ENCODE data around the gene ABCF1. TPM values are rescaled to one million over a fixed set of nuclear protein-coding genes. Genes with fewer than 3 reads are reported as not detected.
A peak's percentile ranks its signal among the peaks of the same experiment; 100 is the strongest.

The ABCF1 gene
- total RNA-seq, 1 donor from 2014 or later = 21.9 TPM

- Histone ChIP-seq H3K9ac (ENCODE audit: low read depth in 1 of 3, low read length in 3 of 3) (no peak overlapping the region), H3K36me3 (ENCODE audit: control insufficient read depth in 3 of 3, insufficient read depth in 3 of 3, low read length in 3 of 3) (peaks cover 34 to 44% (median 43%) of the 10 kb centered on the region in 3 donors), H3K27ac (ENCODE audit: low read depth, low read length) (no peak overlapping the region), H3K4me3 (ENCODE audit: low read length in 3 of 3) (no peak overlapping the region), H3K4me1 (ENCODE audit: control insufficient read depth in 3 of 3, insufficient read depth in 3 of 3, low read length in 3 of 3) (no peaks in the 10 kb centered on the region), H3K27me3 (ENCODE audit: control insufficient read depth in 3 of 3, insufficient read depth in 3 of 3, low read length in 3 of 3) (no peaks in the 10 kb centered on the region), H3K9me3 (ENCODE audit: control insufficient read depth in 3 of 3, low read length in 3 of 3) (no peaks in the 10 kb centered on the region)
Observed at GRCh38 chr6:30598912-30599624, 27.8 kb downstream of the ABCF1 start.

- Histone ChIP-seq H3K9ac (ENCODE audit: low read depth in 1 of 3, low read length in 3 of 3) (no peak overlapping the region), H3K9me3 (ENCODE audit: control insufficient read depth in 3 of 3, low read length in 3 of 3) (no peaks in the 10 kb centered on the region), H3K4me3 (ENCODE audit: low read length in 3 of 3) (no peak overlapping the region), H3K27me3 (ENCODE audit: control insufficient read depth in 3 of 3, insufficient read depth in 3 of 3, low read length in 3 of 3) (no peaks in the 10 kb centered on the region), H3K36me3 (ENCODE audit: control insufficient read depth in 3 of 3, insufficient read depth in 3 of 3, low read length in 3 of 3) (peaks cover 41 to 44% (median 43%) of the 10 kb centered on the region in 3 donors), H3K4me1 (ENCODE audit: control insufficient read depth in 3 of 3, insufficient read depth in 3 of 3, low read length in 3 of 3) (no peaks in the 10 kb centered on the region), H3K27ac (ENCODE audit: low read depth, low read length) (no peak overlapping the region)
Observed at GRCh38 chr6:30599625-30600324, 28.5 kb downstream of the ABCF1 start.

DNA sequence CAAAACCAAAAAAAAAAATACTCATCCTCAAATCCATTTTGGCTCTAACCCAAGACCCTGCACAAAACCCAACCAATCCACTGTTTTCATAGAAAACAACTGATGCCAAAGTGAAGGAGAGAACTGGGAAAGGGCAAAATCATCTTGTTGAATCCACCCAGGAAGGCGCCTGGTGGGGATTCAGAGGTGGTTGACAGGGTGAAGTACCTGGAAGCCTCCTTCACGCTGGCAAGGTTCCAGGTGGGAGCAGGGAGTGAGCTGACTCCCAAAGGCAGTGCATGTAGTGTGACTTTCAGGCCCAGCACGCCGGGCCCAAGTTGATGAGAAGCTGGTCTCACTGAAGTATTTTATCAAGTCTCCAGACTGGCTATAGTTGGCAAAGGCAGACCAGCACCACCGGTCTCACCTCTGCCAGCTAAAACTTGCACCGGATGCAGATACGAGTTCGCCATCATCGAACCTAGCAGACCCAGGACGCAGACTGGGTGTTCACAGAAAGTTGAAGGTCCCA is 29.3 kb downstream of the ABCF1 start:
- Histone ChIP-seq H3K9me3 (ENCODE audit: control insufficient read depth in 3 of 3, low read length in 3 of 3) (no peaks in the 10 kb centered on the region), H3K4me1 (ENCODE audit: control insufficient read depth in 3 of 3, insufficient read depth in 3 of 3, low read length in 3 of 3) (no peaks in the 10 kb centered on the region), H3K9ac (ENCODE audit: low read depth in 1 of 3, low read length in 3 of 3) (no peak overlapping the region), H3K27ac (ENCODE audit: low read depth, low read length) (no peak overlapping the region), H3K27me3 (ENCODE audit: control insufficient read depth in 3 of 3, insufficient read depth in 3 of 3, low read length in 3 of 3) (no peaks in the 10 kb centered on the region), H3K4me3 (ENCODE audit: low read length in 3 of 3) (no peak overlapping the region), H3K36me3 (ENCODE audit: control insufficient read depth in 3 of 3, insufficient read depth in 3 of 3, low read length in 3 of 3) (peaks cover 48 to 50% (median 49%) of the 10 kb centered on the region in 3 donors)

DNA sequence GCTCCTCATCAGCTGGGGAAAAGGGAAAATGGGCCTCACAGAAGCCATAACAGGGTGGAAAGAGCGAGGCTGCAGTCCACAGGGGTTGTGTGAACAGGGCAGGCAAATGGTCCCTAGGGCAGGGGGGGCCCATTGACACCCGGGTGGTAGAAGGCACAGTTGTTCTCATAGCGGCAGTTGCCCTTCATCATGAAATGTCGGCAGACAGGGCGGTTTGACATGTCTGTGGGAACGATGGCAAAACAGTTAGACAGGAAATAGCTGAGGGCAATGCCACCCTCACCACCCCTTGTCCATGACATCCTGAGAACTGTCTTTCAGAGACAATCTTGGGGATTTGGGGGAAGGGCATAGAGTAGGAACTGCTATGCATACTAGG is 30.2 kb downstream of the ABCF1 start:
- H3K36me3 ChIP-seq (ENCODE audit: control insufficient read depth in 3 of 3, insufficient read depth in 3 of 3, low read length in 3 of 3) = peaks cover 55 to 58% (median 57%) of the 10 kb centered on the region in 3 donors

GRCh38 chr6:30601815-30602641 is 30.8 kb downstream of the ABCF1 start:
- H3K9me3 ChIP-seq (ENCODE audit: control insufficient read depth in 3 of 3, low read length in 3 of 3) = no peaks in the 10 kb centered on the region
- H3K36me3 ChIP-seq (ENCODE audit: control insufficient read depth in 3 of 3, insufficient read depth in 3 of 3, low read length in 3 of 3) = peaks cover 61 to 64% (median 63%) of the 10 kb centered on the region in 3 donors
- H3K4me1 ChIP-seq (ENCODE audit: control insufficient read depth in 3 of 3, insufficient read depth in 3 of 3, low read length in 3 of 3) = no peaks in the 10 kb centered on the region

More for the DNA sequence above, 30.2 kb downstream of the ABCF1 start:
- no peak overlapping the region for H3K9ac ChIP-seq (ENCODE audit: low read depth in 1 of 3, low read length in 3 of 3)
- H3K27ac ChIP-seq (ENCODE audit: low read depth, low read length) = no peak overlapping the region
- H3K9me3 ChIP-seq (ENCODE audit: control insufficient read depth in 3 of 3, low read length in 3 of 3) = no peaks in the 10 kb centered on the region
- H3K4me1 ChIP-seq (ENCODE audit: control insufficient read depth in 3 of 3, insufficient read depth in 3 of 3, low read length in 3 of 3) = no peaks in the 10 kb centered on the region
- H3K27me3 ChIP-seq (ENCODE audit: control insufficient read depth in 3 of 3, insufficient read depth in 3 of 3, low read length in 3 of 3) = no peaks in the 10 kb centered on the region
- no peak overlapping the region for H3K4me3 ChIP-seq (ENCODE audit: low read length in 3 of 3)

DNA sequence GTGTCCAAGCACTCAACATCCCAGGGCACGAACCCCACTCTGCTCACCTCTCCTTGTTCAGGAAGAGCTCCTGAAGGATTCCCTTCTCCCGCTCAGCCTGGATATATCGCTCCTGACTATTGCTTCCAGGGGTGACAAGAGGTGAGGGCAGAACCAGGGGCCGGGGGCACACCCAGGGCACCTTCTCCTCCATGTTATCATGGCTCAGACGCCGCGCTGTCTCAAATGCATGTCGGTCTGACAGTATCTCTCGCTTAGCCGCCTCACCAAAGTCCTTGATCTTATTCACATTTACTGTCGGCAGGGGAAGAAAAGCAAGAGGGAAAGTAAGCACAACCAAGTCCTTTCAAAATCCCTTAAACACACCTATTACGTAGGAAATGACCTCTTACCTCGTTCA is 32.7 kb downstream of the ABCF1 start:
- peaks cover 75 to 82% (median 79%) of the 10 kb centered on the region in 3 donors for H3K36me3 ChIP-seq (ENCODE audit: control insufficient read depth in 3 of 3, insufficient read depth in 3 of 3, low read length in 3 of 3)
- no peaks in the 10 kb centered on the region for H3K4me1 ChIP-seq (ENCODE audit: control insufficient read depth in 3 of 3, insufficient read depth in 3 of 3, low read length in 3 of 3)
- H3K27ac ChIP-seq (ENCODE audit: low read depth, low read length) = no peak overlapping the region
- no peak overlapping the region for H3K4me3 ChIP-seq (ENCODE audit: low read length in 3 of 3)
- H3K9ac ChIP-seq (ENCODE audit: low read depth in 1 of 3, low read length in 3 of 3) = no peak overlapping the region
- H3K9me3 ChIP-seq (ENCODE audit: control insufficient read depth in 3 of 3, low read length in 3 of 3) = no peaks in the 10 kb centered on the region
- H3K27me3 ChIP-seq (ENCODE audit: control insufficient read depth in 3 of 3, insufficient read depth in 3 of 3, low read length in 3 of 3) = no peaks in the 10 kb centered on the region

More at GRCh38 chr6:30601815-30602641, 30.8 kb downstream of the ABCF1 start:
- H3K4me3 ChIP-seq (ENCODE audit: low read length in 3 of 3) = no peak overlapping the region
- H3K27ac ChIP-seq (ENCODE audit: low read depth, low read length) = no peak overlapping the region
- no peaks in the 10 kb centered on the region for H3K27me3 ChIP-seq (ENCODE audit: control insufficient read depth in 3 of 3, insufficient read depth in 3 of 3, low read length in 3 of 3)
- no peak overlapping the region for H3K9ac ChIP-seq (ENCODE audit: low read depth in 1 of 3, low read length in 3 of 3)

GRCh38 chr6:30610065-30610464 is 38.8 kb downstream of the ABCF1 start:
- H3K9me3 ChIP-seq (ENCODE audit: control insufficient read depth in 3 of 3, low read length in 3 of 3) = no peaks in the 10 kb centered on the region
- peaks cover 31 to 44% (median 42%) of the 10 kb centered on the region in 3 donors for H3K36me3 ChIP-seq (ENCODE audit: control insufficient read depth in 3 of 3, insufficient read depth in 3 of 3, low read length in 3 of 3)
- H3K9ac ChIP-seq (ENCODE audit: low read depth in 1 of 3, low read length in 3 of 3) = peak overlapping the region in 1 of 3 donors; percentile 11
- H3K27ac ChIP-seq (ENCODE audit: low read depth, low read length) = peak overlapping the region; percentile 5
- no peaks in the 10 kb centered on the region for H3K27me3 ChIP-seq (ENCODE audit: control insufficient read depth in 3 of 3, insufficient read depth in 3 of 3, low read length in 3 of 3)
- peaks cover 21 to 42% (median 41%) of the 10 kb centered on the region in 3 donors for H3K4me1 ChIP-seq (ENCODE audit: control insufficient read depth in 3 of 3, insufficient read depth in 3 of 3, low read length in 3 of 3)
- H3K4me3 ChIP-seq (ENCODE audit: low read length in 3 of 3) = no peak overlapping the region

GRCh38 chr6:30611150-30611855 is 40.1 kb downstream of the ABCF1 start:
- peaks cover 21 to 42% (median 41%) of the 10 kb centered on the region in 3 donors for H3K4me1 ChIP-seq (ENCODE audit: control insufficient read depth in 3 of 3, insufficient read depth in 3 of 3, low read length in 3 of 3)
- peaks cover 27 to 41% (median 37%) of the 10 kb centered on the region in 3 donors for H3K36me3 ChIP-seq (ENCODE audit: control insufficient read depth in 3 of 3, insufficient read depth in 3 of 3, low read length in 3 of 3)
- H3K27me3 ChIP-seq (ENCODE audit: control insufficient read depth in 3 of 3, insufficient read depth in 3 of 3, low read length in 3 of 3) = no peaks in the 10 kb centered on the region
- no peaks in the 10 kb centered on the region for H3K9me3 ChIP-seq (ENCODE audit: control insufficient read depth in 3 of 3, low read length in 3 of 3)
- no peak overlapping the region for H3K9ac ChIP-seq (ENCODE audit: low read depth in 1 of 3, low read length in 3 of 3)
- no peak overlapping the region for H3K27ac ChIP-seq (ENCODE audit: low read depth, low read length)
- H3K4me3 ChIP-seq (ENCODE audit: low read length in 3 of 3) = no peak overlapping the region

DNA sequence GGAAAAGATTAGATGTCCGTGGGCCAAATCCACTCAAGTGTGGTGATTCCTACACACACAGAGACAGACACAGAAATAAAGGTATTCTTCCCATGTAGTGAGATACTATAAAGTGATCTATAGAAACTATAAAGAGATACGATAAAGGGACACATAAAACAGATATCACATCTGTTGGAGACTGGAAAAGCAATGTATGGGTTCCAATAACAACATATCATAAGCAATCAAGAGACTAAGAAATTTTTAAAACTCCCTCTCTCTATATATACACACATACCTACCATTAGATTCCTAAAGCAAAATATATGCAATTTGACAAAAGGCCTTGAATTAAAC is 40.6 kb downstream of the ABCF1 start:
- Histone ChIP-seq H3K9me3 (ENCODE audit: control insufficient read depth in 3 of 3, low read length in 3 of 3) (no peaks in the 10 kb centered on the region), H3K27me3 (ENCODE audit: control insufficient read depth in 3 of 3, insufficient read depth in 3 of 3, low read length in 3 of 3) (no peaks in the 10 kb centered on the region), H3K4me1 (ENCODE audit: control insufficient read depth in 3 of 3, insufficient read depth in 3 of 3, low read length in 3 of 3) (peaks cover 21 to 45% (median 41%) of the 10 kb centered on the region in 3 donors), H3K9ac (ENCODE audit: low read depth in 1 of 3, low read length in 3 of 3) (no peak overlapping the region), H3K36me3 (ENCODE audit: control insufficient read depth in 3 of 3, insufficient read depth in 3 of 3, low read length in 3 of 3) (peaks cover 27 to 41% (median 37%) of the 10 kb centered on the region in 3 donors), H3K4me3 (ENCODE audit: low read length in 3 of 3) (no peak overlapping the region), H3K27ac (ENCODE audit: low read depth, low read length) (peak overlapping the region; percentile 100)

Data from skeletal muscle tissue (tissue), 4 donors.